HG02973 (cell line): ENCODE measurements around the gene C1orf141.
"Not testable (repeated sequence)": the region's sequence is repeated elsewhere in the genome, so short reads cannot be mapped to it uniquely, and the experiment has no call there.

Experiments used
- ATAC-seq: cut with Tn5 transposase; IDR thresholded peaks from one replicate; pipeline ENCODE4 v1.9.1; 2021; ENCODE audit warnings: moderate library complexity; ENCODE audit not compliant: unreplicated experiment

The C1orf141 gene

DNA sequence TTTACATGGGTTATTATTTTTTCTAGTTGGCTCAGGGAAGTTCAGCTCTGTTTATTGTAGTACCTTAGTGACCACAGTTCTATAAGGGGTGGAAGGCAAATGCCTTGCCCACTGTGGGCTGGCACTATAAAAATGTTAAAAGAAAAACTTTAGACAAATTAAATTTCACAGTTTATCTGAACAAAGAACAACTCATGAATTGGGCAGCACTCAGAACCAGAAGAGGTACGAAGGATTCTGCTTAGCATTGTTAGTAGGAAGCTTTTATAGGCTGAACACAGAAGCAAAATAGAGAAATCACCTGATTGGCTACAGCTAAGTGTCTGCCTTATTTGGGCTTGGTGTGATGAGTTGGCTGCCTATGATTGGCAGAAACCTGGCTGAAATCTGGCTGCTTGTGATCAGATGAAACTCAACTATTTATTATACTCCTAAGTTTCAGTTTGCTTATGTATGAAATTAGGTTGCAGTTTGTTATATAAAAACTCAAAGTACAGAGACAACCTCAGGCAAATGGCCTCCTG, 45.0 kb downstream of the C1orf141 start:
- no peak for ATAC-seq

DNA sequence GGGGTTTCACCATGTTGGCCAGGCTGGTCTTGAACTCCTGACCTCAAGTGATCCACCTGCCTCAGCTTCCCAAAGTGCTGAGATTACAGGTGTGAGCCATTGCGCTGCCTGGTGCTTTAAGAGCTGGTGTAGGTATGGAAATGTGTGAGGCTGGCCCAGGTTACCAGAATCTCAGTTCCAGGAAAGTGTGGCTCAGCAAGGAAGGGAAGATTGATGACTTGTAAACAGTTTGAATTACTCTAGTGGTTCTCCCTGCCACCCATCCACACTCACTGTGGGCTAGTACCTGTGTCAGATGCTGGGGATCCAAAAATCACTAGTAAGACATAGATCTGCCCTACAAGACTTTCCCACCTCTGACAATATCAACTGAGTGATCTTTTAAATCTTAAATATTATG, 46.3 kb downstream of the C1orf141 start:
- no peak for ATAC-seq

DNA sequence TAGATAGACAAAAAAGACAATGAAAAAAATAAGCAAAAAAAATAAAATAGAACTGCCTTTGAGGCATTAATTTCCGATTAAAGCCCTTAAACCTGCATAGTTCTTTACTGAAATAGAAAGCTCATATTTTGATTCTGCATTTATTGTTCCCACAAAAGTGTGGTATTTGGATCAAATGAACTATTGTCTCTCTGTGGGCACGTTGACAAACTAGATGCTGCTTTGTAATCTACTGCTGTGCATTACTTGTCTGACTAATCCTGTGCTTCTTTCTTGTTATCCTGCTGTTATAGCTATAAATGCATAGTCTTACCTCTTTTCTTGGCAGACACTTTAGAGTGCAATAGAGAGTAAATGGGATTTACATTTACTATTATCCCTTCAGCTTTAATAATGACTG, 49.4 kb downstream of the C1orf141 start:
- no peak for ATAC-seq

DNA sequence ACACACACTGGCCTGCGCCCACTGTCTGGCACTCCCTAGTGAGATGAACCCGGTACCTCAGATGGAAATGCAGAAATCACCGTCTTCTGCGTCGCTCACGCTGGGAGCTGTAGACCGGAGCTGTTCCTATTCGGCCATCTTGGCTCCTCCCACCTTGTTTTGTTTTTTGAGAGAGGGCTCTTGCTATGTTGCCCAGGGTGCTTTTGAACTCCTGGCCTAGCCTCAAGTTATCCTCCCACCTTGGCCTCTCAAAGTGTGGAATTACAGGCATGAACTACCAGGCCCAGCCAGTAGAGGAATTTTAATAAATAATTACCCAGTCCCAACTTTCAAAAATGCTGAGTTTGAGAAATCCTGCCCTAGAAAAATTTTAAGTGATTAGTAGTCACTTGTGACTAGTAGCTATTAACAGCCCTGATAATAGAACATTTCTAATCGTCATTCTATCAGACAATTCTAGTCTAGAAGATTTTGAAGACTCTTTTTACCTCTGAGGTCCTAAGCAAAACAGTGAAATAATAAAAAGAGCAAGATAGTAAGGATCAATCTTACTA, 49.9 kb downstream of the C1orf141 start:
- ATAC-seq, result no peak

DNA sequence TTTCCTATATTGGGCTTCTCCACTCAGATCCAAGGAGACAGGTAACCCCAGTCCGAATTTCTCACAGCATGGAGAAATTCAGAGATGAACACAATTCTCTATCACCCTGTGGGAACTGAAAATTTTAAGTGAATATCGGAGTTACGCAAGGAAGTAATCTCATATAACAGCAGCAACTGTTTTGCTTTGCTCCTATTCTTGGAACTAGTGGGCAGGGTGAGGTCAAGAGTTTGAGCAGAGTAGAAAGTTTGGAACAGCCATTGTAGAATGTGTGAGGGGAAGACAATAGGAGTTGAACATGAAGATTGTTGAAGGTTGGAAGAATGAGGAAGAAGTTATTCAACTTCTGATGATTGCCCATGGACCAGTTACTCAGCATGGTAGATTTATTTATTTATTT, 56.5 kb downstream of the C1orf141 start:
- ATAC-seq, result no peak

DNA sequence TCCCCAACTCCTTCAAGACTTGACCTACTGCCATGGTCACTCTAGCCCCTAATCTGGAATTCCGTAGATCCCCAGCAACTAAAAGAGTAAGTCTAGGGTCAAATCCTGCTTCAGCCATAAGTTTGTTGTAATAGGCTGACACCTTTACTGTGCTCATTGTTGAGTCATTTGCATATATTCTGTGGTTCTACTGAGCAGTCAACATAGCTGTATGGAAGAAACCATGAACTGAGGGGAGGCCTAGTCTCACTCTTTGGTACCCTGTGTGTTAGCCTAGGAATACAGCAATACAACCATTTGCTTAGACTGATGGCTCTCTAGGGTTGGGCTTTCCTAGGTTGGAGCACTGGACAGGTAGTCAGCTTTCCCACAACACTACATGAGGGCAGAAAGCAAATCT, 57.2 kb downstream of the C1orf141 start:
- ATAC-seq, result no peak

DNA sequence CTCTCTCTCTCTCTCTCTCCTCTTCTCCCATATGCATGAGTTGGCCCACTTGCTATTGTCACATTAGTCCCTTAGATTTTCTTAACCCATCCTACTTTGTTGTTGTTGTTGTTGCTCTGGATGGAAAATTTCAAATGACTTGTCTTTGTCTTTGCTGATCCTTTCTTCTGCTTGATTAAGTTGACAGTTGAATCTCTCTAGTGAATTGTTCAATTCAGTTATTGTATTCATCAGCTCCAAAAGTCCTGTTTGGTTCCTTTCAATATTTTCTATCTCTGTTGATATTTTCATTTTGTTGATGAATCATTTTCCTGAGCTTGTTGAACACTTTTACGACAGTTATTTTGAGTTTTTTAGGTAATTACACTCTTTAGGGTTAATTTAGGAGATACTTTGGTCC, 62.0 kb downstream of the C1orf141 start:
- no peak for ATAC-seq

DNA sequence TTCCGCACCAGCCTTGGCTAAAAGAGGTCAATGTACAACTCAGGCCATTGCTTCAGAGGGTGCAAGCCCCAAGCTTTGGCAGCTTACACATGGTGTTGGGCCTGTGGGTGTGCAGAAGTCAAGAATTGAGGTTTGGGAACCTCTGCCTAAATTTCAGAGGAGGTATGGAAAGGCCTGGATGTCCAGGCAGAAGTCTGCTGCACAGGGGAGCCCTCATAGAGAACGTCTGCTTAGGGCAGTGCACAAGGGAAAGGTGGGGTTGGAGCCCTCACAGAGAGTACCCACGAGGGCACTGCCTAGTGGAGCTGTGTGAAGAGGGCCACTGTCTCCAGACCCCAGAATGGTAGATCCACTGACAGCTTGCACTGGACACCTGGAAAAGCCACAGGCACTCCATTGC, 67.1 kb downstream of the C1orf141 start:
- ATAC-seq, result not testable (repeated sequence)

DNA sequence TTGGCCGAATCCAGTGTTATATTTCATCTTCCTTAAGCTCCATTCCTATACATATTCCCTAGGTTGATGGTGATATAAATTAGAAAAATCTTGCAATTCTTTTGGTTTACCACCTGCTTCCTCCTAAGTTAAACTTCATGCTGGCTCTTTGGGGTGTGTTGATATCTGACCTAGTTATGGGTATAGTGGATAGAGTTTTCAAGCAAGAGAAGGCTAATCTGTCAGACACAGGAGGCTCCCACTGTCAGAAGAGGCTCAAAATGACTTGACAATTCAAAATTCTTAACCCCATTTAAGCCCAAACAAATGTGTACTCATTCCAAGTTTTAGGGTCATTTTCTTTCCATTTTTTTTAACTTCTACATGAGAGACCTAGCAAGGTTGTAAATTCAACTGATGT, 72.4 kb downstream of the C1orf141 start:
- no peak for ATAC-seq

DNA sequence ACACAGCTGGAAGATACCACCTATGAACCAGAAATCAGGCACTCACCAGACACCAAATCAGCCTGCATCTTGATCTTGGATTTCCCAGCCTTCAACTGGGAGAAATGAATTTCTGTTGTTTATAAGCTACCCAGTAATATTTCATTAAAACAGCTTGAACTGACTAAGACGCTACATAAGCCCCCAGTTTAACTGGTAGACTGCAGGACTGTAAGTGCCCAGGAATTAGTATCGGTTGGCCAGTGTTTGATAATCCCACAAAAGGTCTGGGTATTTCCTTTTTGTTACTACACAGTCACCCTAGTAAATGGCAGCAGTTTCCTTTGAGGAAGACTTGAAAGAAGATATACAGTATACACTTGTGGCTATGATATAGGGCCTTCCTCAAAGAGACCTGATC, 73.5 kb downstream of the C1orf141 start:
- no peak for ATAC-seq

DNA sequence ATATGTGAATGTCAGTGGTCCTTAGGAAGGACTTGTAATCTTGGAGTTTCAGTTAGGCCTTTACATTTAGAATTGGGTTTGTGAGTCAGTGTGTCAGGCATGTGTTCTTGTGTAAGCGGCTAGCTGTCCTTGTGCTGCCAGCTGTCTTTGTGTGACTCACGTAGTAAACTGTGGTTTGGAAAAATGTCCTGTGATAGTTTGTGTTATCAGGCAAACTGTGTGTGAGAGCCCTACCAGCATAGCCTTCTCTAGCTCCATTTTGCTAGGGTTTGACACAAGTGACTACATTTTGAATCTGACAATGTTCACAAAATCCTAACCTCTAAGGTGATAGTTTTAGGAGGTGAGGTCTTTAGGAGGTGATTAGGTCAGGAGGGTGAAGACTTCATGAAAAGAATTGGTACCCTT, 74.0 kb downstream of the C1orf141 start:
- ATAC-seq, result no peak

DNA sequence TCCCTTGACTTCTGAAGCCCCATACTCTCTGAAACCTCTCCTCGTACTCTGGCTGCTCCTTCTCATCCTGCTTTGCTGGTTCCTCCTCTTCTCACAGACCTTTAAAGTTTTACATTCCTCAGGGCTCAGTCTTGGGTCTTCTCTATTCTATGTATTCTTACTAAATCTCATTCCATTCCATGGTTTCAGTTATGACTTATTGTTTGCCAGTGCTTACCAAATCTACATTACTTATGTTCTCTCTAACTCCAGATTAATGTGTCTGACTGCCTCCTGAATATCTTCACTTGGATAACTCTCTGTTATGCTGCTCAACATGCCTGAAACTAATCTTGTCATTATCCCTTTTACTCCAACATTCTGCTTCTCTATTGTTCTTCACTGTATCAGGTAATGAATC, 75.4 kb downstream of the C1orf141 start:
- ATAC-seq, result no peak

DNA sequence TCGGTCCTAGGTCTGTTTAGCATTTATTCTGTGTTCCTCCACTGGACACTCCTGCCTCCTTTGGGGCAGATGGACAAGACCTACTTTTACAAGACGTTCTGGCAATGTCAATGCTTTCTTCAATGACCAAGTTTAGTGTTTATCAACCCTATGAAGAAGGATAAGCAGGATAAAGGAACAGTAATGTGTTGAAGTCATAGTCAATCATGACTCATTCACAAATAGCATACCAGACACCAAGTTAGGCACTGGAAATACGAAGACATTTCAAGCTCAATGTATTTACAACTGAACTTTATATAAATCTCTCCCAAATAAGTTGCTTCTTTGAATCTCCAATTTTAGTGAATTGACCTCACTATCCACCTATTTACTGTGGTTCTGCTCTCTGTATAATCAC, 76.0 kb downstream of the C1orf141 start:
- ATAC-seq, result no peak

DNA sequence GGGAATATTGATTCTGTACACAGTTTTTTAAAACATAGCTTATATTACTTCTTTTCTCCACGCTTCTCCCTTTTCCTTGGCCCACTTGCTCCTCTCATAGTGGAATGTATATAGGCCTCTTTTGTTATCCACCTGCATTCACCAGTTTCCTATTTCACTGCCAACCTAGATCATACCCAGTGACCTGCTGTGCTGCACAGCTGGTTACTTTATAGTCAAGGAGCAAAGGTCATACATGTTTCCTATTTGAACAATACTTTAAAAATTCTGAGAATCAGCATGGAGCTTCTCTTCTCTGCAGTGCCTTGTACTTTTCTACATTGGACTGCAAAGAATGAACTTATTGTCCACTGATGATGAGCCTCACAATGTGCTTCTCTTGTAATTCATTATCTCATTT, 76.5 kb downstream of the C1orf141 start:
- ATAC-seq, result no peak

DNA sequence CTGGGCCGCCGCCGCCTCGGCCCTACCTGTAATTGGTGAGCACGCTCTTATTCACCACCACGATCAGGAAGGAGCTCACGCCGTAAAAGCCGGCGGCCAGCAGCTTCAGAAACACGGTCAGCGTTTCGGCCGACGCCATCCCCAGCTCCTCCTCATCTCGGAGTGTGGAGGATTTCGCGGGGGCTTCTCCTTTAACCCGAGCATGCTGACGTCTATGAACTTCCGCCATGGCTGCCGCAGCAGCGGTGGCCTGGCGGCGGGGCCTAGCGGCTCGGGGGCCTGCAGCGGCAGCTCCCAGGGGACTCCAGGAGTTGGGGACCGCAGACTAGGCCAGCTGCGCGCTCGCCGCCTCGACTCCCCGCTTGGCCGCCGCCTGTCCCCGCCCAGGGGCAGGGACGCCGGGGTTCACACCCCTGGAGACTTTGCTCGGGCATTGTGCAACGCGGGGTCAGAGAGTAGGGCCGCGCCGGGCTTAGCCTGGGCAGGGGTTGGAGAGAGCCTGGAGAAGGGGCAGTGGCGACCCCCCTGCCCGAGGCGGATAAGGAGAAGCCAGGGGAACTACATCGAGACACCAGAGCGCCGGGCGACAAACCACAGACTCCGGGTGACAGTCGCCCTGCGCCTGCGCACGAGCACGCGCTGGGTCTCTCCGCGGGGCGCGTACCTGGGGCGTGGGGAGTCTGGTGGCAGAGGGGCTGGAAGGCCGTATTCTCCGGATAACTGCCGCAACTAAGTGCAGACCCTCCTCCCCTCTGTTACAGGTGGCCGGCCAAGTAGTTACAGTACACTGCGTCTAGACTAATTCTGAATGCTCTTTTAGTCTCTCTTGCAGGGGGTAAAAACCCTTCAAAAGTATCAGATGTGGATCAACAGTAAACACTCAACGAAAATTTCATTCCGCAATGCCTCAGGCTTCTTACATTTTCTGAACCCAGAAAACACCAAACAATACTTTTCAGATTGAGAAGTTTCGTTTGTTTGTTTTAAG, 80.7 kb downstream of the C1orf141 start, which contains the start of gene SLC35D1:
SLC35D1 (minus strand) TSS at position 364 of the 988 bp plus-strand sequence; CDS start at position 229, 135 bp downstream.
- ATAC-seq, result peak; percentile 75

DNA sequence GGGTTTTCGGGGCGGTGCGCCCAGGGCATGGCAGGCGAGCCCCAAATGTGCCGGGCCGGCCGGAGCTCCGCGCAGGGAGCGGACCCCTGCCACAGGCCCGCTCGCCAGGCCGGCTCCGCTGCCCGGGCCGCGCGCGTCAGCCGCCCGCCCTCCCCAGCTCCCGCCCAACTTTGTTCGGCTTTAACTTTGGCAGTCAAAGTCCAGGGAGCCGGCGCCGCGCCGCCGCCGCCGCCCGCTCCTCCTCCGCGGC, 81.3 kb downstream of the C1orf141 start:
- peak; percentile 43 for ATAC-seq

DNA sequence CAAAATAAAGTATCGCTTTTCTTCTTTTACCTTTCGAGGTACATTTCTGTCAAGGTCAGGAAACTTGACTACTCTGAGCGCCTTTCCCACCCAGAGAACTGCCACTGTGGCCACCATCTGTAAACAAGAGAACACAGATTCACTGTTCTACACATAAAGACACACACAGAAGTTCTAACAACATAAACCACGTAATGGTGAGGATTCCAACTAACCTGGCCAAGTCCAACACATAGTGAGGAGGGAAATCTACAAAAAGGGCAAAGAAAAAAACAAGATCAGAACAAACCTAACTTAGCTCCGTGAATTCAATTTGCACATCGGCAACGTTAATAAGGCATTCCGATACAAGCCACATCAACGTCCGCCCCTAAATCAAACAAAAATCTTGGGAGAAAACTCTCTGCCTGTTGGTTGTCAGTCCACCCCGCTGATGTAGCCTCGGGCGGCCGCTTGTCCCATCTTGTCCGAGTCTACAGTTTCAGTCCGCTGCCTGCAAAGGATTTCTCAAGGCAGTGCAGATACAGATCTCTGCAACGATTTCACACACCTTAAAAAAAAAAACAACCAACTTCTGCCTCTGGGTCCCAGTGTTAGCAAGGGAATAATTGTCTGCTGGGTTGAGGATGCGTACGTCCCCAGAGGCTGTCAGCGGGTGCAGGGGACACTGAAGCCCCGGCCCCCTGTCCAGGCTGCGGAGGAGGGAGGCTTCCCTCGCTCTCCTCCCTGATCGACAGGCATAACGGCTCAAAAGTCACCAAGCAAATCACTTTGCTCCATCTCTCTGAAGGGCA, 81.8 kb downstream of the C1orf141 start:
- peak; percentile 9 for ATAC-seq

DNA sequence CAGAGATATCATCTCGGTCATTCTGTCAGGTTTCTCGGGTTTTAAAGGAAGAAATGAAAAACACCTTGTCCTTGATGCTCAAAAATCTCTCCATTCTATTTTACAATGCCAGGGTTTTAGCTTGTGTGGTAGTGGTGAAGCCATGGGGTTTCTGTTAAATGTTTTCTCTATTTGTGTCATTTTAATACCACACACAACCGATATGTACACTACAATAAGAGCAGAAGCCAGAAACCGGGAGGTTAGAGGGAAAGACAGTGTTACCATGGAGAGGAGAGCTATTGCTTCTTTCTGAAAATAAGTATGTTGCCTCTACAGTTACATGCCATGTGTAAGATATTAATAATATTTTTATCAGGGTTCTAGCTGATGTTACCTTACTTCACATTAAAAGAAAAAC, 83.6 kb downstream of the C1orf141 start:
- ATAC-seq, result no peak

DNA sequence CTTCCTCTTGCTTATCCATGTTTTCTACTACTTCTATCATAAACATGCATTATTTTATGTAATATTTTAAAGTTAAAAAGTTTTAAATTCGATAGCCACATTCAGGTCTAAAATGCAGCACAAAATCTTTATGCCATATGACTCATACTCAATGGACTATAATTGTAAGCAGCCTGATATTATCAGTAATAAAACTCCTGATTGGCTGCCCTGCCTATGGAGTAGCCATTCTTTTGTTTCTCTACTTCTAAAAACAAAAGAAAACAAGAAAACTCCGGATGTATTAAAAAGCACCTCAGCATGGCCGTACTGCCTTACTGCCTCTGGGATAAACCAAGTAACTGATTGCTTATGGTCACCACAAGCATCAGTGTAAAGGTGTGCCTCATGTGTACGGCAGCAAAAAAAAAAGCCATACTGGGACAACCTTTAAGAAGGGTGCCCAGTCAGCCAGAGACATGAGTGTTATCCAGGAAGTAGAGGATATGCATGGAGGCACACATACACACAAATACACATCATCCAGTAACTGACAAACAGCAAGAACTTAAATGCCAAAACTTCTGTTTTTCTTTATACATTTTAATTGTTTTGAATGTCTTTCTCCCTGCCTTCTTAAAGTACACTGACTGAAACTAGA, 90.0 kb downstream of the C1orf141 start:
- ATAC-seq, result no peak

DNA sequence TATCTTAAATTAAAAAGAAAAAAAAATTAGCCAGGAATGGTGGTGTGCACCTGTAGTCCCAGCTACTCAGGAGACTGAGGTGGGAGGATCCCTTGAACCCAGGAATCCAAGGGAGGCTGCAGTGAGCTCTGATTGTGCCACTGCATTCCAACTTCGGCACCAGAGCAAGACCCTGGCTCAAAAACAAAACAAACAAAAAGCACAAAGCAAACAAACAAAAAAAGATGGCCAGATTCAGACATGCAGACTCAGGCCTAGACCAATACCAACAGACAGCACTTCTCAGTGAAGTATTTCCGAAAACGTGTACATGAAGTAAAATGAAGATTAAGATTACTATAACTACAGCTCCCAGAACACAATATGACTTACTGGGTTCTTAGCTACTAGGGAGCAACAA, 91.4 kb downstream of the C1orf141 start:
- ATAC-seq, result no peak
